ENCODE results near the gene FREM1.

DNA sequence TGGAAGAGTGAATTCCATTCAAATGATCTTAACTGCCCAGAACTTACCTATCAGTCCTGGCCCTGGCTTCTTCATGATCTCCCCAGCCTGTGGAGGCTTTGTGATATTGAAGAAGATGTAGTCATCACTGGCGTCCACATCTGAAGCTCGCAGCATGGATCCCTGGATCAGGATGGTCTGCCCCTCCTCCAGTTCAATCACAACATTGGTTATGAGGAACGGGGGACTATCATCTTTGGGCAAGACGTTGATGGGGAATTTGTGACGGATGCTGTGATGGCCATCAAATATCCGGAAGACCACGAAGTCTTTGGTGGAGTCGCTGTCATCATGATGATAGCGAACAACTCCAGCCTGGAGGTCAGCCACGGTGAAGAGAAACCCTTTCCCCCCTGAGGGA, 68.0 kb downstream of the FREM1 start:
- TF ChIP-seq, protein P1, sequence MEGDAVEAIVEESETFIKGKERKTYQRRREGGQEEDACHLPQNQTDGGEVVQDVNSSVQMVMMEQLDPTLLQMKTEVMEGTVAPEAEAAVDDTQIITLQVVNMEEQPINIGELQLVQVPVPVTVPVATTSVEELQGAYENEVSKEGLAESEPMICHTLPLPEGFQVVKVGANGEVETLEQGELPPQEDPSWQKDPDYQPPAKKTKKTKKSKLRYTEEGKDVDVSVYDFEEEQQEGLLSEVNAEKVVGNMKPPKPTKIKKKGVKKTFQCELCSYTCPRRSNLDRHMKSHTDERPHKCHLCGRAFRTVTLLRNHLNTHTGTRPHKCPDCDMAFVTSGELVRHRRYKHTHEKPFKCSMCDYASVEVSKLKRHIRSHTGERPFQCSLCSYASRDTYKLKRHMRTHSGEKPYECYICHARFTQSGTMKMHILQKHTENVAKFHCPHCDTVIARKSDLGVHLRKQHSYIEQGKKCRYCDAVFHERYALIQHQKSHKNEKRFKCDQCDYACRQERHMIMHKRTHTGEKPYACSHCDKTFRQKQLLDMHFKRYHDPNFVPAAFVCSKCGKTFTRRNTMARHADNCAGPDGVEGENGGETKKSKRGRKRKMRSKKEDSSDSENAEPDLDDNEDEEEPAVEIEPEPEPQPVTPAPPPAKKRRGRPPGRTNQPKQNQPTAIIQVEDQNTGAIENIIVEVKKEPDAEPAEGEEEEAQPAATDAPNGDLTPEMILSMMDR (IDR thresholded peaks at IDR 0.05 in 8 of 11, conservative IDR thresholded peaks at IDR 0.05 in 3 of 11), result no peak
- no peak for TF ChIP-seq POLR2AphosphoS5 (IDR thresholded peaks at IDR 0.05)
- TF ChIP-seq POLR2A (IDR thresholded peaks at IDR 0.05), result no peak

All from spleen (tissue), 7 donors.